ACHN (cell line): ENCODE results near the gene TMEM127.
A peak's percentile ranks its signal among the peaks of the same experiment; 100 is the strongest.

Source experiments
- DNase-seq: peaks from one replicate; pipeline ENCODE4 v3.0.0-alpha.2; 2015
- in situ Hi-C: cut with HindIII; loops from 2 replicates; pipeline ENCODE4 v1.10.0; 2017; ENCODE audit warnings: low sequenced_read_pairs, low pct_ligation_motif_present, low pct_unique_long_range_greater_than_20kb

Gene TMEM127

DNA sequence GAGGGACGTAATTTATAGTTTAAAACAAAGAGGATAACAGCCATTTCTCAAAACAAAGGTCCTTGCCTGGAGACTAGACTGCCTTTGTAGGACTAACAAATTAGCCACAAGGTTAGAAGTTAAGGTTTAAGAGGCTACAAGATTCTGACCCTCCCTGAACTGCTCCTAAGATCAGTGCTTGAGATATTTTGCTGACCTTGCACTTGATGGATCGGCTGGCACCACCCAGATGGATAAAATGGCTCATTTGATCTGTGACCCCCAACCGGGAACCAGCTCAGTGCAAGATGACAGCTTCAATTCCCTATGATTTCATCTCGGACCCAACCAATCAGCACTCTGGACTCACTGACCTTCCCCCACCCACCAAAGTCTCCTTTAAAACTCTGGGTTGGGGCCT lies 53.5 kb downstream of the TMEM127 start:
- DNase-seq = no peak
- in situ Hi-C loops = no loop called here

DNA sequence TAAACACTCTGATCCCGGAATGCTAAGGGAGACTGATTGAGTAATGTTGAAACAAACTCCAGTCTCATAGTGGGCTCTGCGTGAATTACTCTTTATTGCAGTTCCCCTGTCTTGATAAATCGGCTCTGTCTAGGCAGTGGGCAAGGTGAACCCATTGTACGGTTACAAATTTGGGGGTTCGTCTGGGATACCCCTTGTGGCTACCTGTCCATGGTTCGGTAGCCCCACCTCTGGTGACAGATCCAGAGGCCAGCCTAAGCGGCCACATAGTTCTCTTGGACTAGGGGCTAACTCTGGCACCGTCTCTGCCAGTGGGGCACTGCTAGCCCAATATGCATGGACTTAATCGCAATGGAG lies 56.1 kb downstream of the TMEM127 start:
- in situ Hi-C loops = no loop called here
- no peak for DNase-seq

DNA sequence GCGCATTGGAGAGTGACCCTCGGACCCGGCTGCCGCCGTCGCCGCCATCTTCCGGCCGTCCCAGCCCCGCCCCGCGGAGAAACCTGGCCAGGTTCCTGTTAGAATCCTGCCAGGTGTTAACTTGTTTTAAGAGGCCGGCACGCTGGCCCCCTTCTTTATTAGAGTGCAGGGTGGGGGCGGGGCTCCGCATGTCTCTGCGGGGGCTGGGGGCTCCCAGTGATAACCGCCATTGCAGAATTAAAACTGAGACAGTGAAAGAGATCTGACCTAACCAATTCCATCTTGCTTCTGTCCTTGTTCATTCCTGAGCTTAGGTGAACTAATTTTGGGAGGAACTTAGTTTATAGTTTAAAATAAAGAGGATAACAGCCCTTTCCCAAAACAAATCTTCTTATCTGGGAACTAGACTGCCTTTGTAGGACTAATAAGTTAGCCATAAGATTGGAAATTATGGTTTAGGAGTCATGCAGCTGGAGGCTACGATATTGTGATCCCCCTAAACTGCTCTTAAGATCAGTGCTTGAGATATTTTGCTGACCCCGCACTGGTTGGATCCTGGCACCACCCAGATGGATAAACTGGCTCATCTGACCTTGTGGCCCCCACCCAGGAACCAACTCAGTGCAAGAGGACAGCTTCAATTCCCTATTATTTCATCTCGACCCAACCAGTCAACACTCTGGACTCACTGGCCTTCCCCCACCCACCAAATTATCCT lies 56.6 kb downstream of the TMEM127 start:
- no peak for DNase-seq
- in situ Hi-C loops = no loop called here

DNA sequence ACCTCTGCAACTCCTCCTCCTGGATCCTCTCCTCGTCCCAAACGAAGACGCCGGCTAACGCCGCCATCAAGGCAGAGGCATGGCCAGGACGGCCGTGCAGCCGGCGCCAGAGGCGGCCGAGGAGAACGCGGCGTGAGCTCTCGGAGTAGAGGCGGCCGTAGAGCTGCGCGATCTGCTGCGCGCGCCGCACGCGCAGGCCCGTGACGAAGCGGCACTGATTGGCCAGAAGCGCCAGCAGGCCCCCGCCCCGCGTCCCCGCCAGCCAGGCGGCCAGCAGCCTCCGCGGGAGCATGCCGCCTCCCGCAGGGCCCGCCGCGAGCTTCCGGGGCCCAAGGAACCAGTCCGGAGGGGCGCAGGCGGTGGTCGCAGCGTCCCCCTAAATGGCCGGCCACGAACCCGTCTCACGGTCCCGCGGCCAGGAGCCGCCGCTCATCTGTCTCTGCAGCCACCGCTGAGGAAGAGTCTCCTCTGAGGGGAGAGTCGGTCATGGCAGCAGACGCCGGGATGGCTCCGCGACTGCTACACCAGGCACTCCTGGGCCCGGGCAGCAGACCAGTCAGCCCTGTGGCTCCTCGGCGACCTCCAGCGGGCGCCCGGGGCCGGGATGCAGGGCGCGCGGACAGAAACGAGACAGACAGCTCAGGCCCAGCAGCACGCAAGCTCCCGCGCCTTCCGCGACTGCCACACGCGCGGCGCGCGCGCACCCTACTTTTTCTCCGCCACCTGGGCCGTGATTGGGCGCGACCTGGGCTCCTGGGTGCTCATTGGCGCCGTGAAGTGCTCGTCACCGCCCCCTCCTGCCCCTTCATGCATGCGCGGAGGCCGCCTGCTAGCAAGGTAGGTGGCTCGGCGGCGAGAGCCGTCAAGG lies 57.4 kb downstream of the TMEM127 start, which contains the start of gene STARD7:
Gene STARD7, minus strand, starts transcription at position 685 of the 868 bp plus-strand sequence. Its CDS starts 393 bp downstream, at position 292.
- in situ Hi-C loops = no loop called here

GRCh38 chr2:96207774-96208142 lies 58.0 kb downstream of the TMEM127 start:
- DNase-seq = peak; percentile 9
- in situ Hi-C loops = no loop called here

More for the DNA sequence above, 57.4 kb downstream of the TMEM127 start, which contains the start of gene STARD7:
- DNase-seq = peak; percentile 98

DNA sequence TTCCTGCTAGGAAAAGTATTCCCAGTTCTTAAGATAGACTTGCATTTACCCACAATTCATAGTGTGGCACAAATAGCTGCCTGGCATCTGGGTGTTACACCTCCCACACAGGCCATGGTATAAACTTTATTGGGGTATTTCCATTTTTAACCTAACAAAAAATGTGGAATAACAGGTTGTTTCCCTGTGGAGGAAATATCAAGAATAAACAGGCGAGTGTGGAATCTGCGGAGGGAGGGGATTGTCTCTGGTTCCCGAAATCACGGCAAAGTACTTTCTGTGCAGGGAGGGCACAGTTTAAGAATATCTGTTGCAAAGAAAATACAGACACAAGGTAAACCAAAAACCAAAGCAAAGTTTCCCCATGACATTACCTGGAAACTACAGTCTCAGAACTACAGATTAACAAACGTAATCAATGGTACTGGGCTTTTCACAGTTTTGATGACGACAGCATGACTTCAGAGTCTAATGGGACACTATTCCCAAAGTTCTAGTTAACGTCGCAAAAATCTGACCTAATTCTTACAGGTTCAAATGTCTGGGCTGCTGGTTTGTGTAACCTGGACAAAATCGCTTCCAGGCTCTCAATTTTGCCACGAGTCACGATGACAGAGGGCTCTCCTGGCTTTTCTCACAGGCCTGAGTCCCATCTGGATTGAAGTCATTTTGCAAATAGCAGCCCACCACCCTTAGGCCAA lies 58.6 kb downstream of the TMEM127 start:
- DNase-seq = no peak

DNA sequence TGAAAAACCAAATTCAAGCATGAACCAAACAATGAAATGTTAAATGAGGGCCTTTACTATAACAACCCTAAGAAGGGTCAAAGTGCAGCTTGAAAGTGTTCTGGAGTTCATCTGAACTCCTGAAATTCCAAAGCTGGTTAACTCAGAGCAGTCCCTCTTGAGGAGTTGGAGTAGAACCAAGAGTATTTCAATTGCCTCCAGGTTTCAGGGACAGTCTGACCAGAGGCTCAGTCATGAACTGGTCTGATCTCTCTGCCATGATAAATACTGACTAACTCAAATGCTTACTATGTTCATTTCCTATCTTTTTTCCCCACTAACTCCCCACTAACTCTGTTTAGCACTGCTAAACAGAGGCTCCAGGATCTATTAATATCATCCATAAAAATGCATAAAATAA lies 59.9 kb downstream of the TMEM127 start:
- in situ Hi-C loops = no loop called here
- DNase-seq = no peak

More for the DNA sequence above, 58.6 kb downstream of the TMEM127 start:
- in situ Hi-C loops = no loop called here

DNA sequence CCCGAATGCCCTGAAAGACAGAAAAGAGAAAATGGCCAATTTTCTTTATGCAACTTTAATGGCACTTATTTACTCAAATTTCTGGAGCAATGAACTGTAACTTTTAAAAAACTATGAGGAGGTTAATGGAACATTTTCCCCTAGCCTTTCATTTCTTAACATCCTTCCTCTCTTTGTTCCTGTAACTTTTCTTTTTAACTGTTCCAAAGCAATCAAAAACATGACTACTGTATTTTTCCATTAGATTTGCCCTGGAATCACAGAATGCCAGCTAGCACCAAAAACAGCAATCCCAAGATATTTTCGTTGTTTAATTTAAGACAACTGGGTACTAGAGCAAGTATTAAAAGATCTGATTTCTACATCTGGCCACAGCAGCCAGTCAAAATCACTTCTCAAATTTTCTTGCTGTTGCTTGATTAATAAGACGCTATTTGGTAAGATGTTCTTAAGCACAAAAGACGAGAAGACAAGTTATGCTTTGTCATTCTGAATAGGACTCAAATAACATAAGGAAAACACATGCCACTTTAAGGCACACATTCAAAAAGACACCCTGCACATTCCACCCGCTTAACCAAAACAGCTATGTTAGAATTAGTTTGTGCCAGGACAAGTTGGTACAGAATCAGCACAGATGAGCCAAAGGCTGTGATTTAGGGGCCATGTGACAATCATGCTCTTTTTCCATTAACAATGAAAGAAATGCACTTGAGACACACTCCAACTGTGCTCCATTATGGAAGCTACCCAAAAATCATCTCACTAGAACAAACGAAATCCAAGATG lies 60.8 kb downstream of the TMEM127 start:
- DNase-seq = no peak
- in situ Hi-C loops = no loop called here

DNA sequence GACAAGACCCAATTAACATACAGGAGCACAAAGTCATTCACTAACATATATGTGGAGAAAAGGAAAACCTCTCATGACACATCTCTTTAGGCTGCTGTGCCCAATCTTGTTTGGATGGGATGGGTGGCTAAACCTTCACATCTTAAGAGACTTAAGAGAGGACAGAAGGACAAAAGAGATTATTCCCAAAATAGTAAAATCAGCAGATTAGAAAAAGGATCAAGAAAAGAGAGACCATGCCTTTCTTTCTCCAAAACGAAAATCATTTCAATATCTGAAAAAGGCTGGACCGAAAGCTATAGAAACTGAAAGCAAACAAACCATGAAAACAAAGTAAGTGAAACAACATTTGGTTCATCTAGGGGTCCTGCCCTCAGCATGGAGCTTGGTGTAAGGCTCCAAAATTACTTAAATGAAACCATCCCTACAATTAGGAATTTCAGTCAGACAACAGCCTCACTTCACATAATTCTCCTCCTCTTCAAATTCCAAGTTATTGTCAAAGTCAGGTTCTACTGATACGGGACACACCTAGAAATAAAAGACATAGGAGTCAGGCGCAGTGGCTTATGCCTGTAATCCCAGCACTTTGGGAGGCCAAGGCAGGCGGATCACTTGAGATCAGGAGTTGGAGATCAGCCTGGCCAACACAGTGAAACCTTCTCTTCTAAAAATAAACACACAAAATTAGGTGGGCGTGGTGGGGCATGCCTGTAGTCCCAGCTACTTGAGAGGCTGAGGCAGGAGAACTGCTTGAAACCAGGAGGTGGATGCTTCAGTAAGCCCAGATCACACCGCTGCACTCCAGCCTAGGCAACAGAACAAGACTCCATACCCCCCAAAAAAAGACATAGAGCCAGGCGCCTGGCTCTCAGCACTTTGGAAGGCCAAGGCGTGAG lies 62.4 kb downstream of the TMEM127 start:
- in situ Hi-C loops = no loop called here
- no peak for DNase-seq

DNA sequence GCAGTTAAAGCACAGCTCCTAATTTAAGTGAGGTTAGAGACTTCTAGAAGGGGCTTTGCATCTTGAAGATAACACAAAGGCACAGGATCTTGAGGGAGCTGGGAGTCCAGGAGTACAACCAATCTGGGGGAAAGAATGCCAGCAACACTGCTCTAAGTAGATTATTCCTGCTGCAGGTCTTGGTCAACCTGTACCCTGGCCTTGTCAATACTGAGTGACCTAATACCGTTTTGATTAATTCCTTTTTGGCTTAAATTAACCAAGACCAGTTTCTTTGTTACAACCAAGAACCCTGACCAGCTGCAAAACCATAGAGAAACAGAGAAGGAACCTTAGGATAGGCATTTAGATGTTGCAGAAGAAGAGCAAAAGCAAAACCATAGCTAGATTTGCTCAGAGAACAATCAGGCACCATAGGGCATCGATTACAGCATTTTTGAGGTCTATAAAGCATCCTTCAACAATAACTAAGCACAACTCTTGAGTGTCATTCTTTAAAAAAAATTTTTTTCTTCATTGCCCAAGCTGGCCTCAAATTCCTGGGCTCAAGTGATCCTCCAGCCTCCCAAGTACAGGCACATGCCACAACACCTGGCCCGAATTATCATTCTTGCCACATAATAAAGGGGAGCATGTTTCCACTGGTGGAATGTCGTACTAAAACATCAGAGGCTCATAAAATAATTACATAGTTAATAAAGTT lies 63.5 kb downstream of the TMEM127 start:
- DNase-seq = no peak

GRCh38 chr2:96201338-96201737 lies 64.5 kb downstream of the TMEM127 start:
- in situ Hi-C loops = no loop called here
- DNase-seq = no peak

More for the DNA sequence above, 63.5 kb downstream of the TMEM127 start:
- in situ Hi-C loops = no loop called here

GRCh38 chr2:96198921-96199320 lies 66.9 kb downstream of the TMEM127 start:
- DNase-seq = no peak

More at GRCh38 chr2:96198921-96199320, 66.9 kb downstream of the TMEM127 start:
- in situ Hi-C loops = no loop called here
